Measurements from ENCODE around the gene TAPT1. TPM values are rescaled to one million over a fixed set of nuclear protein-coding genes. Genes with fewer than 3 reads are reported as not detected.

The TAPT1 gene
- total and polyA plus RNA-seq, 2 donors (not counting 3 experiments of a cell fraction or from before 2014, with no cell fraction given): 6.9 to 17.5 TPM

- peaks cover 3% of the 10 kb centered on the region for H3K79me2 ChIP-seq (ENCODE audit: control insufficient read depth, insufficient read depth, low read length)
- FAIRE-seq: no peak
- H4K20me1 ChIP-seq (replicated peaks; ENCODE audit: control insufficient read depth, extremely low read depth, insufficient read depth, low read length): no peaks in the 10 kb centered on the region
- TF ChIP-seq MYC (IDR thresholded peaks at IDR 0.05; ENCODE audit: low read depth, low read length) (no peak), EZH2 (IDR thresholded peaks at IDR 0.05; ENCODE audit: borderline replicate concordance, low read depth, low read length, severe bottlenecking) (no peak), FOS (IDR thresholded peaks at IDR 0.05; ENCODE audit: borderline replicate concordance, insufficient read depth, low read length) (no peak)
- no peaks in the 10 kb centered on the region for H3K27me3 ChIP-seq (ENCODE audit: control insufficient read depth in 2 of 2, insufficient read depth in 2 of 2, low read length in 2 of 2)
- DNase-seq (ENCODE audit: low read depth, low spot score): no peak
- H3K9ac ChIP-seq (replicated peaks; ENCODE audit: extremely low read depth, insufficient read depth, low read length): no peak overlapping the region
- H3K9me1 ChIP-seq (replicated peaks; ENCODE audit: control insufficient read depth, extremely low read depth, insufficient read depth, low read length): no peaks in the 10 kb centered on the region
- dilution Hi-C loops (cut with MboI; ENCODE audit: extremely low pct_ligation_motif_present, low sequenced_read_pairs): no loop called here
- H3K27ac ChIP-seq (ENCODE audit: insufficient read depth, low read depth, low read length): no peak overlapping the region
- CTCF ChIA-PET: no interaction called here
- no peak overlapping the region for H2AFZ ChIP-seq (ENCODE audit: low read depth, low read length)
- H3K4me2 ChIP-seq (ENCODE audit: insufficient read depth, low read length): no peak overlapping the region
- peaks cover 18% of the 10 kb centered on the region for H3K4me1 ChIP-seq (ENCODE audit: control insufficient read depth, extremely low read depth, insufficient read depth, low read length)
- H3K9me3 ChIP-seq (replicated peaks; ENCODE audit: control insufficient read depth, insufficient read depth, low read length): no peaks in the 10 kb centered on the region
- POLR2A ChIA-PET: no interaction called here
- H3K4me3 ChIP-seq (replicated peaks in 1 of 3; ENCODE audit: insufficient read depth in 1 of 3, low read depth in 1 of 3, low read length in 3 of 3): no peak overlapping the region
- H3K36me3 ChIP-seq (ENCODE audit: control insufficient read depth in 2 of 2, extremely low read depth in 1 of 2, insufficient read depth in 2 of 2, low read length in 2 of 2): no peaks in the 10 kb centered on the region
- no TSS peak for BruUV-seq (replicated peaks)
- intact Hi-C loops (cut with micrococcal nuclease): no loop called here
Observed at GRCh38 chr4:16230308-16230707, 4.0 kb upstream of the TAPT1 start.

GRCh38 chr4:16229604-16230003, 3.3 kb upstream of the TAPT1 start:
- Histone ChIP-seq H3K27ac (ENCODE audit: insufficient read depth, low read depth, low read length) (no peak overlapping the region), H3K4me1 (ENCODE audit: control insufficient read depth, extremely low read depth, insufficient read depth, low read length) (peaks cover 25% of the 10 kb centered on the region), H3K79me2 (ENCODE audit: control insufficient read depth, insufficient read depth, low read length) (peaks cover 10% of the 10 kb centered on the region), H3K4me3 (replicated peaks in 1 of 3; ENCODE audit: insufficient read depth in 1 of 3, low read depth in 1 of 3, low read length in 3 of 3) (no peak overlapping the region), H3K27me3 (ENCODE audit: control insufficient read depth in 2 of 2, insufficient read depth in 2 of 2, low read length in 2 of 2) (no peaks in the 10 kb centered on the region), H3K9me1 (replicated peaks; ENCODE audit: control insufficient read depth, extremely low read depth, insufficient read depth, low read length) (no peaks in the 10 kb centered on the region), H3K4me2 (ENCODE audit: insufficient read depth, low read length) (no peak overlapping the region), H4K20me1 (replicated peaks; ENCODE audit: control insufficient read depth, extremely low read depth, insufficient read depth, low read length) (no peaks in the 10 kb centered on the region), H2AFZ (ENCODE audit: low read depth, low read length) (no peak overlapping the region), H3K36me3 (ENCODE audit: control insufficient read depth in 2 of 2, extremely low read depth in 1 of 2, insufficient read depth in 2 of 2, low read length in 2 of 2) (no peaks in the 10 kb centered on the region), H3K9me3 (replicated peaks; ENCODE audit: control insufficient read depth, insufficient read depth, low read length) (no peaks in the 10 kb centered on the region), H3K9ac (replicated peaks; ENCODE audit: extremely low read depth, insufficient read depth, low read length) (no peak overlapping the region)
- intact Hi-C loops (cut with micrococcal nuclease) (loop anchor here (10.0 kb wide), 1 partner anchor 575 kb away; the partner anchor contains the start of gene FBXL5), dilution Hi-C loops (cut with MboI; ENCODE audit: extremely low pct_ligation_motif_present, low sequenced_read_pairs) (no loop called here)
- DNase-seq (ENCODE audit: low read depth, low spot score) (no peak), FAIRE-seq (no peak)
- ChIA-PET POLR2A (no interaction called here), CTCF (no interaction called here)
- TF ChIP-seq EZH2 (IDR thresholded peaks at IDR 0.05; ENCODE audit: borderline replicate concordance, low read depth, low read length, severe bottlenecking) (no peak), FOS (IDR thresholded peaks at IDR 0.05; ENCODE audit: borderline replicate concordance, insufficient read depth, low read length) (no peak), MAX (IDR thresholded peaks at IDR 0.05; ENCODE audit: insufficient read depth, insufficient read length) (no peak), POLR2A (IDR thresholded peaks at IDR 0.05; ENCODE audit: low read depth, low read length) (no peak), POLR2AphosphoS5 (IDR thresholded peaks at IDR 0.05; ENCODE audit: insufficient read depth, low read depth, low read length) (no peak), CTCF (IDR thresholded peaks at IDR 0.05; ENCODE audit: extremely low read depth in 1 of 2, insufficient read depth in 1 of 2, low read depth in 1 of 2, low read length in 2 of 2) (no peak), MYC (IDR thresholded peaks at IDR 0.05; ENCODE audit: low read depth, low read length) (no peak), GATA2 (IDR thresholded peaks at IDR 0.05; ENCODE audit: insufficient read depth, insufficient read length, low read depth, low read length) (no peak), JUN (IDR thresholded peaks at IDR 0.05; ENCODE audit: borderline replicate concordance, insufficient read depth, insufficient read length, low read depth) (no peak)
- BruUV-seq (replicated peaks): no TSS peak
